GM21360 (cell line): ENCODE results near the gene EIF2B4.
A peak's percentile ranks its signal among the peaks of the same experiment; 100 is the strongest.
"Not testable (repeated sequence)": the region's sequence is repeated elsewhere in the genome, so short reads cannot be mapped to it uniquely, and the experiment has no call there.

Source experiments
- ATAC-seq: cut with Tn5 transposase; IDR thresholded peaks from one replicate; pipeline ENCODE4 v1.9.1; 2021; ENCODE audit warnings: mild to moderate bottlenecking, moderate library complexity; ENCODE audit not compliant: unreplicated experiment

EIF2B4 gene

GRCh38 chr2:27378096-27378808, 8.1 kb upstream of the EIF2B4 start:
- no peak for ATAC-seq

- no peak for ATAC-seq
Measured at GRCh38 chr2:27377618-27378095, 7.5 kb upstream of the EIF2B4 start.

- no peak for ATAC-seq
Measured at GRCh38 chr2:27376866-27377617, 6.9 kb upstream of the EIF2B4 start.

- ATAC-seq: no peak
Measured at GRCh38 chr2:27376151-27376865, 6.2 kb upstream of the EIF2B4 start.

- ATAC-seq: no peak
Measured at GRCh38 chr2:27375513-27376099, 5.5 kb upstream of the EIF2B4 start.

- ATAC-seq: no peak
Measured at GRCh38 chr2:27373567-27373966, 3.4 kb upstream of the EIF2B4 start.

GRCh38 chr2:27372937-27373336, 2.8 kb upstream of the EIF2B4 start:
- no peak for ATAC-seq

- peak; percentile 22 for ATAC-seq
Measured at GRCh38 chr2:27370816-27371620, 880 bp upstream of the EIF2B4 start.

GRCh38 chr2:27369471-27370025, 590 bp downstream of the EIF2B4 start:
- no peak for ATAC-seq

GRCh38 chr2:27363933-27364332, 6.2 kb downstream of the EIF2B4 start:
- ATAC-seq: no peak

- no peak for ATAC-seq
Measured at GRCh38 chr2:27362678-27363420, 7.3 kb downstream of the EIF2B4 start.

GRCh38 chr2:27356382-27357181, 13.6 kb downstream of the EIF2B4 start, which contains the start of gene GTF3C2:
TSS of gene GTF3C2 (minus strand) at chr2:27356764. CDS start at chr2:27343554, 13,210 bp downstream.
- ATAC-seq: peak; percentile 68

GRCh38 chr2:27356056-27356381, 14.1 kb downstream of the EIF2B4 start:
- peak; percentile 38 for ATAC-seq

- ATAC-seq: no peak
Measured at GRCh38 chr2:27354597-27354927, 15.6 kb downstream of the EIF2B4 start.

- ATAC-seq: no peak
Measured at GRCh38 chr2:27353762-27354596, 16.2 kb downstream of the EIF2B4 start.

- not testable (repeated sequence) for ATAC-seq
Measured at GRCh38 chr2:27353386-27353761, 16.8 kb downstream of the EIF2B4 start.

- no peak for ATAC-seq
Measured at GRCh38 chr2:27351802-27352598, 18.1 kb downstream of the EIF2B4 start.
